Mesenchymal stem cell (in vitro differentiated cells and primary cell): Measurements from ENCODE around the gene TAS2R14.

Experiments used
- DNase-seq: peaks from one replicate; pipeline ENCODE4 v3.0.0-alpha.2; 2013
- H2AFZ ChIP-seq: one replicate; pipeline ENCODE4 v1.6.1; 2013; ENCODE audit warnings: low read depth, mild to moderate bottlenecking, control low read depth, inconsistent platforms, low read length, moderate library complexity
- H2AK5ac ChIP-seq: 2 replicates; pipeline ENCODE4 v1.6.1; 2013; ENCODE audit warnings: low read length, moderate library complexity, mild to moderate bottlenecking, inconsistent platforms; ENCODE audit not compliant: severe bottlenecking
- H2BK120ac ChIP-seq: one replicate; pipeline ENCODE4 v1.6.1; 2013; ENCODE audit warnings: low read depth, mild to moderate bottlenecking, inconsistent platforms, low read length, moderate library complexity
- H2BK12ac ChIP-seq, 2 experiments: one replicate each; pipeline ENCODE4 v1.6.1; 2013; ENCODE audit warnings: inconsistent platforms in 2 of 2, low read length in 2 of 2, mild to moderate bottlenecking in 2 of 2, moderate library complexity in 2 of 2, control low read depth in 1 of 2
- H2BK15ac ChIP-seq: one replicate; pipeline ENCODE4 v1.6.1; 2013; ENCODE audit warnings: mild to moderate bottlenecking, low read depth, inconsistent platforms; ENCODE audit not compliant: poor library complexity, severe bottlenecking
- H2BK5ac ChIP-seq: 2 replicates; pipeline ENCODE4 v1.6.1; 2013; ENCODE audit warnings: low read depth, mild to moderate bottlenecking, low read length, control low read depth, inconsistent platforms; ENCODE audit not compliant: poor library complexity, severe bottlenecking
- H3K14ac ChIP-seq, 2 experiments: one replicate each; pipeline ENCODE4 v1.6.1; 2013; ENCODE audit warnings: inconsistent platforms in 2 of 2, low read length in 2 of 2, control low read depth in 1 of 2, mild to moderate bottlenecking in 1 of 2, moderate library complexity in 1 of 2
- H3K18ac ChIP-seq, 2 experiments: one replicate each; pipeline ENCODE4 v1.6.1; 2013; ENCODE audit warnings: inconsistent platforms in 2 of 2, low read length in 2 of 2, control low read depth in 1 of 2, low read depth in 1 of 2, mild to moderate bottlenecking in 1 of 2
- H3K23ac ChIP-seq, 2 experiments: one replicate each; pipeline ENCODE4 v1.6.1; 2013; ENCODE audit warnings: inconsistent platforms in 2 of 2, low read length in 2 of 2, mild to moderate bottlenecking in 2 of 2, moderate library complexity in 2 of 2, control low read depth in 1 of 2
- H3K27ac ChIP-seq: 2 replicates; pipeline ENCODE4 v1.5.1; 2013; ENCODE audit warnings: mild to moderate bottlenecking, moderate library complexity, low read length, control low read depth, inconsistent platforms; ENCODE audit not compliant: poor library complexity, severe bottlenecking
- H3K27me3 ChIP-seq, 2 experiments: 2 replicates each; pipeline versions ENCODE4 v1.6.1 to v1.7.0; 2013; ENCODE audit warnings: low read length in 2 of 2, mild to moderate bottlenecking in 2 of 2, moderate library complexity in 2 of 2, control low read depth in 1 of 2, inconsistent platforms in 1 of 2; ENCODE audit not compliant: control insufficient read depth in 1 of 2, insufficient read depth in 1 of 2
- H3K36me3 ChIP-seq, 2 experiments: 2 replicates each; pipeline versions ENCODE4 v1.6.1 to v1.7.0; 2013; ENCODE audit warnings: low read length in 2 of 2, control low read depth in 1 of 2, inconsistent platforms in 1 of 2, low read depth in 1 of 2, mild to moderate bottlenecking in 1 of 2; ENCODE audit not compliant: insufficient read depth in 2 of 2, control insufficient read depth in 1 of 2
- H3K4ac ChIP-seq, 2 experiments: one replicate each; pipeline ENCODE4 v1.6.1; 2013; ENCODE audit warnings: inconsistent platforms in 2 of 2, low read length in 2 of 2, mild to moderate bottlenecking in 2 of 2, moderate library complexity in 2 of 2, control low read depth in 1 of 2, low read depth in 1 of 2
- H3K4me1 ChIP-seq: 2 replicates; pipeline ENCODE4 v1.6.1; 2013; ENCODE audit warnings: low read depth, low read length, control low read depth; ENCODE audit not compliant: control insufficient read depth, insufficient read depth
- H3K4me2 ChIP-seq: 2 replicates; pipeline ENCODE4 v1.6.1; 2013; ENCODE audit warnings: low read length, mild to moderate bottlenecking, inconsistent platforms; ENCODE audit not compliant: poor library complexity, severe bottlenecking
- H3K4me3 ChIP-seq, 2 experiments: 2 replicates each; pipeline versions ENCODE4 v1.5.1 to v1.7.0; 2013; ENCODE audit warnings: low read length in 2 of 2, mild to moderate bottlenecking in 2 of 2, control low read depth in 1 of 2, low read depth in 1 of 2; ENCODE audit not compliant: insufficient read depth in 1 of 2
- H3K79me1 ChIP-seq: replicated peaks from 2 replicates; pipeline ENCODE4 v1.6.1; 2013; ENCODE audit warnings: mild to moderate bottlenecking, control low read depth, low read length, inconsistent platforms; ENCODE audit not compliant: poor library complexity, severe bottlenecking
- H3K9ac ChIP-seq: 2 replicates; pipeline ENCODE4 v1.7.0; 2013; ENCODE audit warnings: mild to moderate bottlenecking, low read length, moderate library complexity
- H3K9me3 ChIP-seq: 2 replicates; pipeline ENCODE4 v1.7.0; 2013; ENCODE audit warnings: mild to moderate bottlenecking, low read length; ENCODE audit not compliant: control insufficient read depth
- H4K8ac ChIP-seq: one replicate; pipeline ENCODE4 v1.6.1; 2013; ENCODE audit warnings: inconsistent platforms, mild to moderate bottlenecking, low read length, moderate library complexity
- H4K91ac ChIP-seq: one replicate; pipeline ENCODE4 v1.6.1; 2013; ENCODE audit warnings: mild to moderate bottlenecking, low read length, inconsistent platforms
- WGBS: methylation state at CpG from one replicate; pipeline ENCODE4 v1.1.7; 2013; ENCODE audit warnings: mixed read lengths; 5-methylcytosine and 5-hydroxymethylcytosine counted together

TAS2R14 gene

DNA sequence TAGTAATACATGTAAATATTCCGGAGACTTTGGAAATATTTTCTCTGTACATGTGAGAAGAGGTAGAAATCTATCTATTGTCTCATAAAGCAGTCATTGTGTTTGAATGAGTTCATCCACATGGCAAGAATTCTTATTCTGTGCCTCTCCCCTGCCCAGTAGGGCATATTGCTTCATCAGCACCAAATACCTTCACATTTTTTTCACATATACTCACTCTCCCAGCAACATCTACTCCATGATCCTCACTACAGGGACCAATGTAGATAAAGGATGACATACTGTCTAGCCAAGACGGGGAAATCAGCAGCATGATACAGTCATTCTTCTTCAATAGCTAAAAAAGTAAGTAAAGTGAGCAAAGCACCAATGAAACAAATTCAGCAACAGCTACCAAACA is 1.3 kb upstream of the TAS2R14 start:
- Histone ChIP-seq H3K4me3 (no peak overlapping the region), H3K14ac (no peak overlapping the region), H2BK120ac (no peak overlapping the region), H3K27me3 (no peaks in the 10 kb centered on the region), H2BK5ac (no peak overlapping the region), H2AFZ (no peak overlapping the region), H3K9me3 (peaks cover 5% of the 10 kb centered on the region), H3K4me2 (no peak overlapping the region), H3K79me1 (peaks cover 4% of the 10 kb centered on the region), H2BK15ac (no peak overlapping the region), H2AK5ac (no peak overlapping the region), H3K9ac (no peak overlapping the region), H3K18ac (no peak overlapping the region), H3K23ac (no peak overlapping the region), H2BK12ac (no peak overlapping the region), H3K4ac (no peak overlapping the region), H3K36me3 (no peaks in the 10 kb centered on the region), H3K27ac (peak overlapping the region; percentile 33), H4K8ac (no peak overlapping the region), H3K4me1 (peaks cover 6% of the 10 kb centered on the region), H4K91ac (no peak overlapping the region)
- peak; percentile 33 for DNase-seq
- WGBS: 80% methylated on average over 1 of the region's 2 CpGs

GRCh38 chr12:10936506-10936905 is 2.6 kb downstream of the TAS2R14 start:
- Histone ChIP-seq H2BK12ac (no peak overlapping the region), H3K4me3 (no peak overlapping the region), H2AK5ac (no peak overlapping the region), H3K79me1 (peaks cover 4% of the 10 kb centered on the region), H2BK5ac (no peak overlapping the region), H4K8ac (no peak overlapping the region), H3K27me3 (no peaks in the 10 kb centered on the region), H3K23ac (no peak overlapping the region), H3K4me1 (no peaks in the 10 kb centered on the region), H3K18ac (no peak overlapping the region), H2BK15ac (no peak overlapping the region), H3K36me3 (no peaks in the 10 kb centered on the region), H3K4ac (no peak overlapping the region), H3K9me3 (no peaks in the 10 kb centered on the region), H3K4me2 (no peak overlapping the region), H2AFZ (no peak overlapping the region), H4K91ac (no peak overlapping the region), H3K27ac (no peak overlapping the region), H3K14ac (no peak overlapping the region), H2BK120ac (no peak overlapping the region), H3K9ac (no peak overlapping the region)
- WGBS: 100% methylated on average over 1 of the region's 1 CpG
- no peak for DNase-seq

- H3K9ac ChIP-seq: no peak within 1 kb of the TSS
- no peaks in the 10 kb centered on the region for H3K27me3 ChIP-seq
- no peak within 1 kb of the TSS for H2AFZ ChIP-seq
- no peak within 1 kb of the TSS for H3K4me3 ChIP-seq
- H2BK12ac ChIP-seq: no peak within 1 kb of the TSS
- H3K79me1 ChIP-seq: peaks cover 9% of the 10 kb centered on the region
- no peaks in the 10 kb centered on the region for H3K36me3 ChIP-seq
- H2AK5ac ChIP-seq: no peak within 1 kb of the TSS
- no peak within 1 kb of the TSS for H3K27ac ChIP-seq
- no peak within 1 kb of the TSS for H2BK120ac ChIP-seq
- H2BK15ac ChIP-seq: no peak within 1 kb of the TSS
- WGBS: 96% methylated on average over 5 of the region's 5 CpGs
- no peak within 1 kb of the TSS for H3K4me2 ChIP-seq
- H3K4ac ChIP-seq: no peak within 1 kb of the TSS
- H3K9me3 ChIP-seq: no peaks in the 10 kb centered on the region
- no peak within 1 kb of the TSS for H2BK5ac ChIP-seq
- no peak within 1 kb of the TSS for H3K23ac ChIP-seq
- no peak within 1 kb of the TSS for H3K14ac ChIP-seq
- H4K91ac ChIP-seq: no peak within 1 kb of the TSS
- no peak within 1 kb of the TSS for H4K8ac ChIP-seq
- H3K4me1 ChIP-seq: no peaks in the 10 kb centered on the region
- no peak for DNase-seq
- no peak within 1 kb of the TSS for H3K18ac ChIP-seq
These were observed 10.2 kb downstream of the TAS2R14 start, which contains the start of gene PRH2 for GRCh38 chr12:10928746-10929286. PRH2 (plus strand) TSS chr12:10929236; CDS start chr12:10929274, 38 bp downstream.

GRCh38 chr12:10926269-10926668 is 12.8 kb downstream of the TAS2R14 start:
- Histone ChIP-seq H2AFZ (no peak overlapping the region), H3K27ac (no peak overlapping the region), H2BK5ac (no peak overlapping the region), H2BK12ac (no peak overlapping the region), H3K27me3 (no peaks in the 10 kb centered on the region), H3K9me3 (no peaks in the 10 kb centered on the region), H3K36me3 (no peaks in the 10 kb centered on the region), H3K4ac (no peak overlapping the region), H3K9ac (no peak overlapping the region), H3K18ac (no peak overlapping the region), H2AK5ac (no peak overlapping the region), H2BK120ac (no peak overlapping the region), H3K4me3 (no peak overlapping the region), H2BK15ac (no peak overlapping the region), H4K91ac (no peak overlapping the region), H3K14ac (no peak overlapping the region), H3K4me2 (no peak overlapping the region), H3K23ac (no peak overlapping the region), H4K8ac (no peak overlapping the region), H3K4me1 (no peaks in the 10 kb centered on the region), H3K79me1 (peaks cover 9% of the 10 kb centered on the region)
- DNase-seq: no peak
- 87% methylated on average over 5 of the region's 5 CpGs for WGBS
